Activated CD8-positive, alpha-beta memory T cell treated with anti-CD3 and anti-CD28 coated beads, Interleukin-2, amount 50 U/mL, for 48 hours (primary cell): Measurements from ENCODE around the gene TAF6.
"Not testable (repeated sequence)": the region's sequence is repeated elsewhere in the genome, so short reads cannot be mapped to it uniquely, and the experiment has no call there.

Experiments used
- DNase-seq: peaks from one replicate; pipeline ENCODE4 v3.0.0-alpha.2; 2020

TAF6 gene

DNA sequence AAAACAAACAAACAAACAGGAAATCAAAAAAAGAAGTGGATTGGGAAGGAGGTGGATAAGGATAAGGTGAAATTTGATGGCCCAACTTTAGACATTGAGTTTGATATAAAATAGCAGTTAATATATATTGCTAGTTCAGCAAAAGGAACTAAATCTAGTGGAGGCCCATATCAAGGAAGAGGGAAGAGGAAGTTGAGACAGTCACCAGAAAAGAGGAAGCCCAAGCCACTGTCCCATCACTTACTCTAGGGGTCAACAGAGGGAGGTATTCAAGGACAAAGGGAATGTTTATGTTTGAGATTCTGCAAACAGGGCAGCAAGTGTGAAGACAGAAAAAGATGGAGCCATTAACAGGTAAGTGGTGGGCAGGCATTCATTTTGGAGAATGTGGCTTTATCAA lies 33.2 kb upstream of the TAF6 start:
- no peak for DNase-seq

DNA sequence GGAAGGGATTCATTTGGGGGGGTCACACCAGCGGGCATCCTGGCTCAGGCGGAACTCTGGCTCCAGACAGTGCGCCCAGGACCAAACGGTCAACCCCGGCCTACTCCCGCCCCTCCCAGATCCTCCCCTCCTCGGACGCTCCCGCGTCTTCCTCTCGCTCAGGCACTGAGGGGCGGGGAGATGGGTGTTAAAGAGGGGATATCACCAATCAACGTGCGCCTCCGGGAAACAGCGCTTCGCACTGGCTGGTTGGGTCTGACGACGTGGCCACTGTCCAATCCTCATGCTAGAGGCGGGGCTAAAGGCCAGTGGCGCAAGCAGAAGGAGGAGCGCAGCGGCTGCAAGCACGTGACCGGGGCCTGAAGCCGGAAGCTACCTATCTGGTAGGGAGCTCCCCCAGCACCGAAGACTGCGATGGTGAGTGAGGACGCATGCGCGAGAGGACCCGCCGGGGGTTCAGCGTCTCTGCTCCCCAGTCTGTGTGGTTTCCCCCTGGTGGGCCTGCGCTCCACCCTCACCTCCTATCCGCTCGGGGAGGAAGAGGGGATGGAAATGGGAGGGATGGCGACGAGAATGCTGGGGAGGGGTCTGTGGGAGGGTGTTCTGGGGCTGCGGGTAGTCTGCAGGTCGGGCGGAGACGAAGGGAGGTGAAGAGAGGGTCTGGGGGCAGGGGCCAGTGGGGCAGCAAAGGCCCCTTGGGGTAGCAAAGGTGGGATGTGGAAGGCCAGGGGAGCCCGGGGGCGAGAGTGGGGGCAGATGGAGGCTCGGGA lies 29.6 kb upstream of the TAF6 start, which contains the start of gene LAMTOR4:
LAMTOR4 (plus strand) TSS at position 360 of the 770 bp plus-strand sequence; CDS start at position 415, 55 bp downstream.
- peak; percentile 96 for DNase-seq

DNA sequence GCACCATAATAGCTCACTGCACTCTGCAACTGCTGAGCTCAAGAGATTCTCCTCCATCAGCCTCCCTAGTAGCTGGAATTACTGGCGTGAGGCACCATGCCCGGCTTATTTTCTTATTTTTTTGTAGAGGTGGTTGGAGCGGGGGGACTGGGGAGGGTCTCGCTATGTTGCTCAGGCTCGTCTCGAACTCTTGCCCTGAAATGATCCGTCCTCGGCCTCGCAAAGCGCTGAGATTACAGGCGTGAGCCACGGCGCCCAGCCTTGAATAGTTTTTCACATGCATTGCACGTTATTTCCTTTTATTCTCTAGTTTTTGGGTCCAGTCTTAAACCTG lies 29.0 kb upstream of the TAF6 start:
- no peak for DNase-seq

DNA sequence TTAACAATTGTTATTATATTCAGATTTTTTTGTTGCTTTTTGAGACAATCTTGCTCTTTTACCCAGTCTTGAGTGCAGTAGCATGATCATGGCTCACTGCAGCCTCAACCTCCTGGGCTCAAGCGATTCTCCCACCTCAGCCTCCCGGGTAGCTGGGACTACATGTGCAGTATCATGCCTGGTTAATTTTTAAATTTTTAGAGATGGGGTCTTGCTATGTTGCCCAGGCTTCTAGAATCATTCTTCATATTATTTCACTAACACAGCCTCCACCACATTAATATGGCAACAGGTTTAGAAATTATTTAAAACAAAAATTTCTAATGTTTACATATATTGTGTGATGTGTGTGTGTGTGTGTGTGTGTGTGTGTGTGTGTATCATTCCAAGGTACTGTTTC lies 28.1 kb upstream of the TAF6 start:
- DNase-seq = no peak

DNA sequence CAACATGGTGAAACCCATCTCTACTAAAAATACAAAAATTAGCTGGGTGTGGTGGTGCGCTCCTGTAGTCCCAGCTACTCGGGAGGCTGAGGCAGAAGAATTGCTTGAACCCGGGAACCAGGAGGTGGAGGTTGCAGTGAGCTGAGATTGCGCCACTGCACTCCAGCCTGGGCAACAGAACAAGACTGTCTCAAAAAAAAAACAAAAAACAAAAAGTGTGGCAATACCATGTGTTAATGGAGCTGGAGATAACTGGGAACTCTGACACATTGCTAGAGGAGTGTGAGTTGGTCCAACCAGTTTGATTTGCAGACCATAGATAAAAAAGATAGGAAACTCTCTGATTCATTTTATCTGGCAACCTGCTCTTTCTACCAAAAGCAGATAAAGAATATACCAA lies 27.2 kb upstream of the TAF6 start:
- not testable (repeated sequence) for DNase-seq

DNA sequence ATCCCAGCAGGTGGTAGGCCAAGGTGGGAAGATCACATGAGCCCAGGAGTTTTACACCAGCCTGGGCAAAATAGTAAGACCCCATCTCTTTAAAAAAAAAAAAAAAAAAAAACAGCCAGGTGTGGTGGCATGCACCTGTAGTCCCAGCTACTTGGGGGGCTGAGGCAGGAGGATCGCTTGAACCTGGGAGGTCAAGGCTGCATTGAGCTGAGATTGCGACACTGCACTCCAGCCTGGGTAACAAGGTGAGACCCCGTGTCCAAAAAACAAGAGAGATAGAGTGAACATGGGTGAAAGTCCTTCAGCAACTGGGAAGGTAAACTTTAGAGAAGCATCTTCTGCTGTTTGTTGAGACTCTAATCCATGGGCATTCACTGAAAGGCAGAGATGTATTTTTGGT lies 23.3 kb upstream of the TAF6 start:
- DNase-seq = no peak

DNA sequence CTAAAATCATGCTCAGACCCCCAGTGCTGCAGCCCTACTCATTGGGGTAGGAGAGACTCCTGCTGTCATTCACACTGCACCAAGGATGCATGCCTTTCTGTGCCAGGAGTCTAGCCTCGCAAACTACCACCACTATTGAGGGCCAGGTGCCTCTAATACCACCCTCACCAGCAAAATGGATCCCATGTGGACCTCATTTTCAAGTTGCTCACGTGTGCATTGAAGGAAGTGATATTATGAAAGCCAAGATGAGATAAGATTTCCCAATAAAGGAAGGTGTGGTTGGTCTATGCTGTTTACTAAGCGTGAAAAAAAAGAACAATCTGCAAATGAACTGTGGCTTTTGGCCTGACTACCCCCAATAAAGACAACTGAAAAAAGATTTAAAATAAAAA lies 22.4 kb upstream of the TAF6 start:
- DNase-seq = no peak

DNA sequence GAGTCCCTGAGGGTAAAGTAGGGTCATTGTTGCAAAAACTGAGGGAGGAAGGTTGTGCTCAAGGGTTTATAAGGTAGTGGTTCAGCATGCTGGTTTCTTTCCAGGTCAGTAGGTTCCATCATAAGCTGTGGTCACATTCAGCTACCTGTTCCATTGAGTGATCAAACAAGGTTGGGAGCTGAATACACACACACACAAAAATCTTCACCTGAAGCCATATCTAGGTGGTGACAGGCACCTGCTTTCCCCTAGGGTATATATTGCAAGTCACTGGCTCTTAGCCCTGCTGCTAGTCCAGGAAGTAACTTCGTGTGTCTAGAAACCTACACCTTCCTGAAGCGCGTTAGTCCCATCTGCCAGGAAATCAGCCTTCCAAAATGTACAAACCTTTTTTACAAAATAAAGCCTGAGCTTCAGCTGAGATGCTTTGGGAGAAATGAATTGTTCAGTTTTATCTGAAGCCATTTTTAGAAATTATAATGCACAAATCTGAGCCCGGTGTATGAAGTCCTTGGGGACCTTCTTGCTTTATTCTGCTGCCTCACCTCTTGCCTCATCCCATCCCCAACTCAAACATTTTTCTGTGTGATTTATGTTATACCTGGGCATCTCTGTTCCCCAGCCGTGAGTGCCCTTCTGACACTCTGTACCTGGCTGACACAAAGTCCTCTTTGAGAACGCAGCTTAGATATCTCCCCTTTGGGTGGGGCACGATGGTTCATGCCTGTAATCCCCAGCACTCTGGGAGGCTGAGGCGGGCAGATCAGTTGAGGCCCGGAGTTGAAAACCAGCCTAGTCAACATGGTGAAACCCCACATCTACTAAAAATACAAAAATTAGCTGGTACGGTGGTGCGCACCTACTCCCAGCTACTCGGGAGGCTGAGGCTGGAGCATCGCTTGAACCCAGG lies 18.9 kb upstream of the TAF6 start:
- no peak for DNase-seq

DNA sequence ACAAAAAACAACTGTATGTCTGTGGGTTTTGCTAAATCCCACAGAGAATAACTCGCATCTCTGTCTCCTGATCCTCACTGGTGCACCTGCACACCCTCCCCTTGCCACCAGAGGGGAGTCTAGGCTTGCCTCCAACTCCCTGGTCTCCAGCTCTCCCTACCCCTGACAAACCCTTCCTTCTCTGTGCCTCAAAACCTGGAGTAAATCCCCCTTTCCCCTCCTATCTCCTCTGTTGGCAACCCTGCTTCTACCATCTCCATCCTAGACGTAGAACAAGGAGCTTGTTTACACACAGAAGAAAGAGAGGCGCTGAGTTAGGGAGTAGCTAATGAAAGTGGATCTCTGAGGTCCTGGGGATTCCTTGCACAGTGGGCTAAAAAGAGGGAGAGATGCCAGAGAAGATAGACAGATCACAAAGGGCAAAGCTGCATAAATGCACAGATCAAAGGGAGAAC lies 13.6 kb upstream of the TAF6 start:
- DNase-seq = no peak

DNA sequence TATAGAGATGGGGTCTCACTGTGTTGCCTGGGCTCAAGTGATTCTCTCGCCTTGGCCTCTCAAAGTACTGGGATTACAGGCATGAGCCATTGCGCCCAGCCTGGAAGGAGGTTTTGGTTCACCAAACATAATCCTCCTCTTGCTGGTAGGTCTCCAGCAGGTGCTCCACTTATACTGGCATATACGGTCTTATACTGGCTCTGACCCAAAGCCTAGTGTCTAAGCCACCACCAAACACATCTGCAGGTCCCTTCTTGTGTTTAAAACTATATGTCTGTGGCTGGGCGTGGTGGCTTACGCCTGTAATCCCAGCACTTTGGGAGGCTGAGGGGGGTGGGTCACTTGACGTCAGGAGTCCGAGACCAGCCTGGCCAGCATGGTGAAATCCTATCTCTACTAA lies 13.0 kb upstream of the TAF6 start:
- DNase-seq = no peak

DNA sequence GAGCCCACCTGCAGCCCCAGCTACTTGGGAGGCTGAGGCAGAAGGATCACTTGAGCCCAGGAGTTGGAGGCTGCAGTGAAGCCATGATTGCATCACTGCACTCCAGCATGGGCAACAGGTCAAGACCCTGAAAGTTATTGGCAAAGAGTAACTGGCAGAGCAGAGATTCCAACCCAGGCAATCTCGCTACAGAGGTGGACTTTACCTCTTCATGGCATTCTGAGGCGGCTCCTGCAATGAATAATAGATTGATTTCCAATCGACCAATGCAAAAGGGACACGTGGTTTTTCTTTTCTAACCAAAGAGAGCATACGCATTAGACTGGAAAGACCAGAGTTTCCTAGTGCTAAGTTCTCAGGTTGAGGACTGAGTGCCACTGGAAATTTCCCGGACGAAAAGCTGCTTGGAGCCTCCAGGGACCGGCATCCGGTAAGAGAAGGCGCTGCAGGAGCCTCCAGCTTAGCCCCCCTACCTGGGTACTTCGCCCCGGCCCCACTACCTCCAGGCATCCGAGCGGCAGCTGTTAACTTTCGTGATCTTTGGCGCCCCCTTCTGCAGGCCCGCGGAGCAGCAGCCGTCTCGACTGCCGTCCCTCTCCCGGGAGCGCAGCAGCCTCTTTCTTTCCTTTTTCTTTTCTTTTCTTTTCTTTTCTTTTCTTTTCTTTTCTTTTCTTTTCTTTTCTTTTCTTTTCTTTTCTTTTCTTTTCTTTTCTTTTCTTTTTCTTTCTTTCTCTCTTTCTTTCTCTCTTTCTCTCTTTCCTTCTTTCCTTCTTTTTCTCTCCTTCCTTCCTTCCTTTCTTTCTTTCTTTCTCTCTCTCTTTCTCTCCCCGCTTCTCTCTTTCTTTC lies 11.7 kb upstream of the TAF6 start:
- DNase-seq = peak; percentile 90

DNA sequence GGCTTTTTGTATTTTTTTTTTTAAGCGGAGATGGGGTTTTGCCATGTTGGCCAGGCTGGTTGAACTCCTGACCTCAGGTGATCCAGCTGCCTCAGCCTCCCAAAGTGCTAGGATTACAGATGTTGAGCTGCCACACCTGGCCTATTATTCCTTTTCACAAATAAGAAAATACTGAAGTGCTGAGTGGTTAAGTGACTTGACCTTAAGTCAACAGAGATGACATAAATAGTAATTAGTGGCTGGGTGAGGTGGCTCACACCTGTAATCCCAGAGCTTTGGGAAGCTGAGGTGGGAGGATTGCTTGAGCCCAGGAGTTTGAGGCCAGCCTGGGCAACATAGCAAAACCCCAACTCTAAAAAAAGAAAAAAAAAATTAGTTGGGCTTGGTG lies 11.1 kb upstream of the TAF6 start:
- not testable (repeated sequence) for DNase-seq

DNA sequence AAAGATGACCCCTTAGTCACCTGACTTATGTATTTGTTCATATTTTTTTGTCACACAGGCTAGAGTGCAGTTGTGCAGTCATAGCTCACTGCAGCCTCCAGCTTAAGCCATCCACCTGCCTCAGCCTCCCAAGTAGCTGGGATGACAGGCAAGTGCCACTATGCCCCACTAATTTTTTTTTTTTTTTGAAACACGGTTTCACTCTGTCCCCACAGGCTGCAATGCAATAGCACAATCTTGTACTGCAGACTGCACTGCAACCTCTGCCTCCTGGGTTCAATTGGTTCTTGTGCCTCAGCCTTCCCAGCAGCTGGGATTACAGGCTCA lies 9.4 kb upstream of the TAF6 start:
- DNase-seq = no peak

DNA sequence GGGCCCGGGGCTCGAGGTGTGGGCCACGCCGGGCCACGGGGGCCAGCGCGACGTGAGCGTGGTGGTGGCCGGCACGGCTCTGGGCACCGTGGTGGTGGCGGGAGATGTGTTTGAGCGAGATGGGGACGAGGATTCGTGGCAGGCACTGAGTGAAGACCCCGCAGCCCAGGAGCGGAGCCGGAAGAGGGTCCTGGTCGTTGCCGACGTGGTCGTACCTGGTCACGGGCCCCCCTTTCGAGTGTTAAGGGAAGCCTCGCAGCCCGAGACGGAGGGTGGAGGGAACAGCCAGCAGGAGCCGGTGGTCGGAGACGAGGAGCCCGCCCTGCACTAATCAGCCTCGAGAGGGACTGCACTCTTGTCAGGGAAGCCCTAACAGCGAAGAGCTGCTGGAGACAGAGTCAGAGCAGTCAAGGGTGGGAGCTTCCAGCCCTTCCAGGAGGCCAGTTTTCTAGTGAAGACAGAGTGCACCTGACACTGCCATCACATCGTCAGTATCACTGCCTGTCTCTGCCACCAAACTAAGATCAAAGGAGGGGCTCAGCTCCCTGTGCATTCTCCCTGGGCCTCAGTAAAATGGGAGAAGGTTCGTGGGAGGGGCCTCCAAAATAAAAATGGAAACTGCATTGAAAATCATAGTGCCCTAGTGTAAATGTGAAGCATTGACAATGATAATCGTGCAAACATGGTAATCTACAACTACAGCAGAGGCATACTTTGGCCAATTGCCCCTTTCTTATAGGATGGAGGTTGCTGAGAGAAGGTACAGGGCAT lies 8.9 kb upstream of the TAF6 start:
- peak; percentile 74 for DNase-seq

DNA sequence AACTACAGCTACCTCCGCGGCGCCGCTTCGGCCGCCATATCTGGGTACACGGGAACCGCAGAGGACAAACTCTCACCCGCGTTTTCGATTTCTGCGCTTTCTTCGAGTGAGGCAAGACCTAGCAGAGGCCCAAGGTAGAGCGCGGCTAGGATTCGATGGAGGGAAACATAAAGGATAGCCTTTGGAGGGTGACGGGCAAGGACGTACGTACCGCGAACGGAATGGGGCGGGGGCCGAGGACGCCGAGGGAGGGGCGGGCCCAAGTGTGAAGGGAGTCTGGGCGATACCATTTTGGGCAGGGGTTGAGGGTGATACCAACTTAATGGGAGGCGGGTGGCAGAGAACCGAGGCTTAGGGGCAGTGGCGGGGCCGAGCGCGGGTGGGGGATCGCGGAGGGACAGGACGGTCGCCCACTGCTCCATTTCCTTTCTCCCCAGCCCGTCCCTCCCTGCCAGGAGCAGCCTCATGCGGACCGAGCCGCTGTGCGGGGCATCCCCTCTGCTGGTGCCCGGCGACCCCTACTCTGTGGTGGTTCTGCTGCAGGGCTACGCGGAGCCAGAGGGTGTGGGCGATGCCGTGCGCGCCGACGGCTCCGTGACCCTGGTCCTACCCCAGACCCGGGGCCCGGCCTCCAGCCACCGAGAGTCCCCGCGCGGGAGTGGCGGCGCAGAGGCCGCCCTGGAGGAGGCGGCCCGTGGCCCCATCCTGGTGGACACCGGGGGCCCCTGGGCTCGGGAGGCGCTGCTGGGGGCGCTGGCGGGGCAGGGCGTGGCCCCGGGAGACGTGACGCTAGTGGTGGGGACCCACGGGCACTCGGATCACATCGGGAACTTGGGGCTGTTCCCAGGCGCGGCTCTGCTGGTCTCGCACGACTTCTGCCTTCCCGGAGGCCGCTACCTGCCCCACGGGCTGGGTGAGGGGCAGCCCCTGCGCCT lies 8.0 kb upstream of the TAF6 start, which contains the start of gene MBLAC1:
MBLAC1 (plus strand) TSS at position 37 of the 935 bp plus-strand sequence; CDS start at position 466, 429 bp downstream.
- DNase-seq = peak; percentile 95

DNA sequence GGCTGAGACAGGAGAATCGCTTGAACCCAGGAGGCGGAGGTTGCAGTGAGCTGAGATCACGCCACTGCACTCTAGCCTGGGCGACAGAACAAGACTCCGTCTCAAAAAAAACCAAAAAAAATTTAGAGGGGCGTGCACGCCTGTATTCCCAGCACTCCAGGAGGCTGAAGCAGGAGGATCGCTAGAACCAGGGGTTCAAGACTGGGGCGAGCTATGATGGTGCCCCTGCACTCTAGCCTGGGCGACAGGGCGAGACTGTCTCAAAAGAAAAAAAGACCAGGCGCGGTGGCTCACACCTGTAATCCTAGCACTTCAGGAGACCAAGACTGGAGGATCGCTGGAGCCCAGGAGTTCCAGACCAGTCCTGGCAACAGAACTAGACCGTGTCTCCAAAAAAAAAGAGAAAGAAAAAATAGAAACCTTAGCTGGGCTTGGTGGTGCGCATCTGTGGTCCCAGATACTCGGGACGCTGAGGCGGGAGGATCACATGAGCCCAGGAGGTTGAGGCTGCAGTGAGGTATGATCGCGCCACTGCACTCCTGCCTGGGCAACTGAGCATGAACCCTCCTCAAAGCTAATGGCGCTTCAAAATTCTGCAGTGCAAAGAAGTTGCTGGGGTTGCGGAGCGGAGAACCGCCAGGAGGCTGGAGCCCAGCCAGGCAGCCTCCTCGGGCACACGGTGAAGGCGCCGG lies 7.2 kb upstream of the TAF6 start:
- peak; percentile 62 for DNase-seq

DNA sequence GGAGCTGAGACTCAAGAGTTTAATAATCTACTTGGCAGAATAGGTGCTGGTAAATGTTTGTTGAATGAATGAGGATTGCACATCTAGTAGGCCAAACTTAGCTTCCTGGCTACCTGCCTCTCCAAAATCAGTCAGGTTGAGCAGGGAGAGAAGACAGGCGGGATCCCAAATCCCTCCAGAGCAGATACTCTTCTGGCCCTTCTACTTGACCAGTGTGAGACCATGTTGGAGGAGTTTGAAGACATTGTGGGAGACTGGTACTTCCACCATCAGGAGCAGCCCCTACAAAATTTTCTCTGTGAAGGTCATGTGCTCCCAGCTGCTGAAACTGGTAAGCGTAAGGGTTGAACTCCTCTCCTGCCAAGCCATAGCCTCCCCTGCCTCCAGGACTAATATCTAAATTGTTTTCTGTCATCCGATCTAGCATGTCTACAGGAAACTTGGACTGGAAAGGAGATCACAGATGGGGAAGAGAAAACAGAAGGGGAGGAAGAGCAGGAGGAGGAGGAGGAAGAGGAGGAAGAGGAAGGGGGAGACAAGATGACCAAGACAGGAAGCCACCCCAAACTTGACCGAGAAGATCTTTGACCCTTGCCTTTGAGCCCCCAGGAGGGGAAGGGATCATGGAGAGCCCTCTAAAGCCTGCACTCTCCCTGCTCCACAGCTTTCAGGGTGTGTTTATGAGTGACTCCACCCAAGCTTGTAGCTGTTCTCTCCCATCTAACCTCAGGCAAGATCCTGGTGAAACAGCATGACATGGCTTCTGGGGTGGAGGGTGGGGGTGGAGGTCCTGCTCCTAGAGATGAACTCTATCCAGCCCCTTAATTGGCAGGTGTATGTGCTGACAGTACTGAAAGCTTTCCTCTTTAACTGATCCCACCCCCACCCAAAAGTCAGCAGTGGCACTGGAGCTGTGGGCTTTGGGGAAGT lies 5.4 kb upstream of the TAF6 start:
- no peak for DNase-seq

DNA sequence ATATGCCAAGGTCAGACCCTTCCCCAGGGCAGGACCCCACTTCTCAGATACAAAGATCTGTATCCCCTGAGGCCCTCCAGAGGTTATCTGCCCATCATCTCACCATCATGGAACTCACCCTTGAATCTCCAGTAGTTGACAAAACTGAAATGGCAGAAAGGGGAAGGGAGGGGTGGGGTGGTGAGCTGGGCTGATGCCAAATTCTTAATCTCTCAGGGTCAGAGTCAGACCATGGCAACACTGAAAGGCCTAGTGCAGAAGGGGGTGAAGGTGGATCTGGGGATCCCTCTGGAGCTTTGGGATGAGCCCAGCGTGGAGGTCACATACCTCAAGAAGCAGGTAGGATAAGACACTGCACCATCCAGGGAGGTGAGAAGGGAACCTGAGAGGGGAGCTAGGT lies 3.4 kb upstream of the TAF6 start:
- DNase-seq = no peak

DNA sequence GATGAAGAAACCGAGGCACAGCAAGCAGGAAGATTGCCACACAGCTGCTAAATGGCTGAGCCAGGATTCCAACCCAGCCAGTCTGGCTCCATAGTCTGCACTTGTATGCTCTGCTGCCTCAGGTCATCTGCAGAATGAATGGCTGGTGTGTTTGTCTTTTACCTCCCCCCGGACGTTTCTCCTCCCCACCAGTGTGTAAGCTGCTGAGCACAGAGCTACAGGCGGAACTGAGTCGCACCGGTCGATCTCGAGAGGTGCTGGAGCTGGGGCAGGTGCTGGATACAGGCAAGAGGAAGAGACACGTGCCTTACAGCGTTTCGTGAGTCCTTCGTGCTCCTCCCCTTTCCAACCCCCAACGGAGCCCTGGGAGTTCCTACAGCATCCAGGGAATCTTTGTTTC lies 2.9 kb upstream of the TAF6 start:
- no peak for DNase-seq

DNA sequence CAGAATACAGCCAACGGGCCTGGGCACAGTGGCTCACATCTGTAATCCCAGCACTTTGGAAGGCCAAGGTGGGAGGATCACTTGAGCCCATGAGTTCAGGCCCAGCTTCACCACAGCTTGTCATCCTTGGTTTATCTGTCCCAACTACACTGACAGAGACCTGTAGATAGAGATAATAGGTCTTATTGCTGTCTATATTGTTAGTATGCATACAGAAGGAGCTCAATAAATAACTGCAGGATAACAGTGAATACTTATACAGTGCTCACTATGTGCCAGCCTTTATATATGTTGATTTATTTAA lies 1.5 kb upstream of the TAF6 start:
- no peak for DNase-seq
